ENCODE measurements around the gene CARD10.

Gene CARD10

DNA sequence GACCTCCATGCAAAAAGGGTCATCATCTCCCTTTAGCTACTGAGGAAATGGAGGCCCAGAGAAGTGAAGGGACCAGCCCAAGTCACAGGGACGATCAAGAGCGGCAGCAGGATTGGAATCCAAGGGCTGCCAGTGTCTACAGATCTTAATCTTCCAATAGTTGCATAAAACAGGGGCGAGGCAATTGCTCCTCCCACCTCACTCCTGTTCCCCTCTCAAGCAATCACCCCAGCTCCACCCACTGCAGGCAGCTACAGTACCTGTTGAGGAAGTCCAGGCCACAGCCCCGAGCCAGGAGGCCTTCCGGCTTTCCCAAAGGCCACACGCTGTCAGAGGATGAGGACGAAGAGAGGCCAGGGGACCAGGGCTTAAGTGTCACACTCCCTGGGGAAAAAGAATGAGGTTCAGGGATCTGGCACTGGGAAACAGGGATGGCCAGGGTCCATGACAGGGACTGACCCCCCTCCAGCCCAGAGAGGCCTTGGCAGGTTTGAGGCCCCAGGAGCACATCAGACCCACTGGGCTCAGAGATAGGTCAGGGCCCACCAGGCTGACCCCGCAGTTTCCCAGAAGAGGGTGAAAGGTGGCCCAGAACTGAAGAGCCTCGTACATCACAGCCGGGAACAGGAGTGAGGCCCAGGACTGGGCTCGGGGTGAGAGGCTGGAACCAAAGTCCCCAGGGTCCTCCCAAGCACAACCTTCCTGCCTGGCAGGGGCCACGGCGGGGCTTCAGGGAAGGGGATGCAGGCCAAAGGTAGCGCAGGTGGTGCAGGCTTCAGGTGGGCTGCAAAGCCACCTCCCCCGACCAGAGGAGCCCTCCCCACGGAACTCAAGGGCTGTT, 16.7 kb downstream of the CARD10 start:
- no peak for DNase-seq

DNA sequence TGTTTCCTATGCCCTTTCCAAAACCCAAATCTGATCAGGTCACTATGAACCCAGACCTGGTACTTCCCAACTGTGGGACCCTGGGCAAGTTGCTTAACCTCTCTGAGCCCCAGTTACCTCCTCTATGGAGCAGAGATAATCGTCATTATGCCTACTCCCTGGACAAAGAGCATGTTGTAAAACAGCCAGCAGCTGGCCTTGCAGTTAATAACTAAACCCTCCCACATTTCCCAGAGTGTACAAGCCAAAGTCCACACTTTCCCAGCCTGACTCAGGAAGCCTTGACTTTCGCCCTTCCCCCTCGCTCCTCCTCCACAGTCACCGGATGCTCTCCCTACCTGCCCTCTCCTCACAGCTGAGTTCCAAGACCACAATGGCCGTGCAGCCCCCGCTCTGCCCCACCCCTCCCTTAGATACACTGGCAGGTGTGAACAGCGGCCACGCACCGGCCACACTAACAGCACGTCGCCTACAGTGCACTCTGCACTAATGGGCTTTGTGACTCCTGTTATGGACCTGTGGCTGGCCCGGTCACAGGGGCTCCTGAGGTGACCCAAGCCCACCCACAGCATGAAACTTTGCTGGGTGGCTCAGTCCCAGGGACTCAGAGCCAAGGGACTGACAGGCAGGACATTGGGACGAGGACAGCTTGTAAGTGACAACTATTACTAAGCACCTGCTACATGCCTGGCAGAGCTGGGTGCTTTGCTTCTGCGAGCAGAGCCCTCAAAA, 17.4 kb downstream of the CARD10 start:
- DNase-seq = no peak

DNA sequence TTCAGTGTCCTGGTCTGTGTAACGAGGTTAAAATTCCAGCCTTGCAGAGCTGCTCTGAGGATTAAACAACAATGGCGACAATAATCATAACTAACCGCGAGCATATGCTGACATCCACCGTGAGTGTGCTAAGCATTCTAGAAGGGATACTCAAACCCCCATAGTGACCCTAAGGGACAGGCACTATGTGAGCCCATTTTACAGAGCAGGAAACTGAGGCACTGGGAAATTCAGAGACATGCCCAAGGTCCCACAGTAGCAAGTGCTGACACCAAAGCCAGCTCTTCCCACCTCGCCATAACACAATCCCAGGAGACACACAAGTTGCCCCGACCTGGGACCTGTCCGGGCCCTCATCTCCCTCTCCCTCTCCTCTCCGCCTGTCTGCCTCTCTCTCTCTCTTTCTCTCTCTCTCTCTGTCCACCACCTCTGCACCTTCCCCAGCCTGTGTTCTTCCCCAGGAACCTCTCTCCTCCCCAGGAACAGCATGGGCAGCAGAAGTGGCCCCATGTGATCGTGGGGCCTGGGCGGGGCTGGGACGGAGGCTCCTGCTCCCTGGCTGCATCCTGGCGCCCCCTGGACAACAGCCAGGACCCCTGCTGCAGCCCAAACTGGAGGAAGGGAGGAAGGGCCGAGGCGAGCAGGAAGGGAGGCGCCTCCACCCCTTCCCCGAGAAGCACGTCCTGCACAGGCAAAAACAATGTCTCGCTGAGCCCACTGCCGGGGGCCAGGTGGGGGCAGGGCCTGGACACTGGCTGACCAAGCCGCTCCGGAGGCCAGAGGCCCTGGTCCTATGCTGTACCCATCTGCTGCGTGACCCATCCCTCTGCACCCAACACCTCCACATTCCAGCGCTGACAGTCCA, 18.2 kb downstream of the CARD10 start:
- DNase-seq = no peak

DNA sequence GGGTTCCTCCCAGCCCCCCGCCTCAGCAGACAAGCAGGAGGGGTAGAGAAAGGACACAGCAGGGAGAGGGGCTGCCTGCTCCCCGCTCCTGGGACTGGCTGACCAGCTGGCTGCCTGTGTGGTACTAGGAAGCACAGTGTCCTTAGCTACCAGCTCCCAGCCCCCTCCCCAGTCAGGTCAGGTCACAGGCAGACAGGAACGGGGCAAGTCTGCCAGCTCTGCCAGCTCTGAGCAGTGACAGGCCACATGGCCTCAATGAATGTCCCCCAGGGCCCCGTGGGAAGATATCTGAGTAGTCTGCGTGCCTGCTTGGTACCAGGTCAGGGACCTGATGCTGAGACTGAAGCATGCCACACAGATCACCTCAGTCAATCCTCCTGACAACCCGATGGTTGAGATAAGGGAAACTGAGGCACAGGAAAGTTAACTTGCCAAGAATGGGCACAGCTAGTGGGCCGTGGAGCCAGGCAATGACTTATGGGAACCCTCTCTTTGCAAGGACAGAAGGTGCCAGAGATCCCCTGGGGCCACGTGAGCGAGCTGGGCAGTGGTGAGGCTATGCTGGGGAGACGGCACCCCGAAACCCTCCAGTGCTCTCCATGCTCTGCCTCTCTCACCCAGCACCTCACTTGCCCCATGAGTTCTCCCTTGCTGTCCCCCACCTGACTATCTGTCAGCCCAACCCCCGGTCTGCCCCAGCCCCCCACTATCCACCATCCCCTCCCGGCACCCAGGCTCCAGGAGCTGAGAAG, 19.2 kb downstream of the CARD10 start:
- DNase-seq = no peak

DNA sequence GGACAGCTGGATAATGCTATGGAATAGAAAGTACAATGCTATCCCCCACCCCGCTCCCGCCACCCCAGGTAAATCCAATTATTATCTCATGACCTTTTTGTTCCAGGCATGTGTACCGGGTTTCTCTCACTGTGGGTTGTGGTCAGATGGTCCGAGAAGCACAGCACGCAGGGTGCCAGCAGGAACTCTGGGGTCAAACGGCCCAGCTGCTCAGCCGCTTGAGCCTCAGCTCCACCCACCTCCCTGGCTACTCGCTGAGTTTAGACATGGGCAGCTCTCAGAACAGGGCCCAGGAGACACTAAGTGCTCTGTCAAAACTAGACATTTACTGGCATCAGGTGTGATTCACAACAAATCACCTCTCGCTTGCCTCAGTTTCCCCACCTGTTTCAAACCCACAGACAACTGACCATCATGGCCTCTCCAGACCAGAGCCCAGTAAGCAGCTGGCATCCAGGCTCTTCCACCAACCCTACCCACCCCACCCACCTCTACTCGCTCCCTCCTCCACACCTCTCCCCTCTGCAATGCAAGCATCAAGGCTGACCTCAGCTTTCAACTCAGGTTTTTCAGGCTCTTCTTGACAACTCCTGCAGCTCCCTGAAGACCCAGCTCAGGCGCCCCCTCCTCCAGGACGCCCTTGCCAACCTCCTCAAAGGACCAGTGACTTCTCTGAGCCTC, 20.0 kb downstream of the CARD10 start:
- no peak for DNase-seq

DNA sequence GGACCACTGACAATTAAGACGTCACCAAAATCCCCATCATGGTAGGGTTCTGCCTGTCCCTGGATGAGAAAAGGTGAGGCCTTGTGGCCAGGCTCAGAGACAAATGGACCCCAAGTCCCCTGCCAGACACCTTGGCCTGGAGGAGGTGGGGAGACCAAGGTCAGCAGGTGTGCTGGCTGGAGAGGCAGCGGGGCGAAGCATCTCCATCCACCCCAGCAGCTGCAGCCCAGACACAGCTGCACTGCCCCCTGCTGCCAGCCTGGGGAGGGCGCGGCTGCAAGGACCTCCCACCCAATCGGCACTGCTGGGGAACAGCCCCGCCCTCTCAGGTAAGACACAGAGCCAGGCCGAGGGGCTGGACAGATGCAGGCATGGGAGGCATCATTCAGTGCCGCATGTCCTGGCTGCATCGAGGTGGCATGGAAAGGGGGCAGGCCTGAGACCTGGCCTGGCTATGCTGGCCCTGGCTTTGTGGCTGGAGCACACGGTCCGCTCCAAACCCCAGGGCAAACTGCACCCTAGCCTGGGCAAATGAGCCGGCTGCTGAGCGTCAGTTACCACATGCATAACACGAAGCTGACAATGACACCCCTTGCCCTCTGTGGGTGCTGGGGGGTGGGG, 20.8 kb downstream of the CARD10 start:
- DNase-seq = peak; percentile 57

- DNase-seq = no peak
Observed at GRCh38 chr22:37497062-37497599, 22.1 kb downstream of the CARD10 start.

GRCh38 chr22:37496651-37497050, 22.6 kb downstream of the CARD10 start:
- no peak for DNase-seq

DNA sequence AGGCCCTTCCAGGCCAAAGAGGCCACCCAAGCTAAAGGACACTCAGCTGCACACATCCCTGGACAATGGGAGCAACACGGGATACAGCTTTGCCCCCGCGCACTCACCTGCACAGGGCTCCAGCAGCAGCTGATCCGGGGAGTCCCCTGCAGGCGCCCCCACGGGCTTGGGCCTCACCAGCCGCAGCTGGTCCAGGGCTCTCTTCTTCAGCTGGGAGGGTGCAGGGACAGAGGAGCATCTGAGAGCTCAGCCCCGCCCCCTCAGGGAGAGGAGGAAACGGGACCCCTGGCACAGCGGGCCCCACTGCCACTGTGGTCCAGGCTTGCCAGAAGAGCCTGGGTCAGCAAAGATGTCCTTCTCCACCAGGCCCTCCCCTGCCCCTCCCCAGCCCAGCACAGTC, 25.2 kb downstream of the CARD10 start:
- DNase-seq = no peak

DNA sequence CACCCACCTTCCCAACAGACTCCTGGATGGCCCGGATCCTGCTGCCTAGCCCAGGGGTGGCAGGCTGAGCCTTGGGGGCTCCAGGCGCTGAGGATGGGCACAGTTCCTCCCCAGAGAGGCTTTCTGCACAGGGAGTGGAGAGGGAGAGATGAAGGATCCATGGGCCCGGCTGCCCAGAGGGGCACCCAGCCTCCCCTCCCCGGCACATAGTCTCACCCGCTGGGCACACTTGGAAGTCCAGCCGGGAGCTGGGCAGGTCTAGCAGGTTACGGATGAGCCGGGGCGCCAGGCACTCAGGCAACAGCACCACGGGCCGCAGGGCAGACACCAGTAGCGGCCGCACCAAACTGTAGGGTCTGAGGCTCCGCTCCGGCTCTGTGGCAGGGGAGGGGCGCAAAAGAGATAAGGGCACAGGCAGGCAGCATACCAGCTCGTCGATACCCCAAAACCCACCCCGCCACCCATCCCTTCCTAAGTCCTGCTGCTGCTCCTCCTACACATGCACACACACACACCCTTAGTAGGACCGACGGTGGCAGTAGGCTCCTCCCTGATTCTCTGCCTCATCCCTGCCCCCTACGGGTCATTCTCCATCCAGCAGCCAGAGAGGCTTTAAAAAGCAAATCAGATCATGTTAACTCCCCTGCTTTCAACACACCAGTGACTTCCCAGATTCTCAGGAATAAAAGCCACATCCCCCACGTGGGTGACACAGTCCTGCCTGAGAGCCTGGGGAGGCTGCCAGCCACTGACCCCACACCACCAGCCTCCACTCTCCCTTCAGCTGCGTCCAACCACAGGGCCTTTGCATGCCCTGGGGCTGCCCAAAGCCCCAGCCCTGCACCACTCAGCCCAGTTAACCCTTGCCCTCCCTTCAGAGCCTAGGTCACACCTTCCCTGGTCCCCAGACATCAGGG, 26.5 kb downstream of the CARD10 start:
- peak; percentile 31 for DNase-seq

DNA sequence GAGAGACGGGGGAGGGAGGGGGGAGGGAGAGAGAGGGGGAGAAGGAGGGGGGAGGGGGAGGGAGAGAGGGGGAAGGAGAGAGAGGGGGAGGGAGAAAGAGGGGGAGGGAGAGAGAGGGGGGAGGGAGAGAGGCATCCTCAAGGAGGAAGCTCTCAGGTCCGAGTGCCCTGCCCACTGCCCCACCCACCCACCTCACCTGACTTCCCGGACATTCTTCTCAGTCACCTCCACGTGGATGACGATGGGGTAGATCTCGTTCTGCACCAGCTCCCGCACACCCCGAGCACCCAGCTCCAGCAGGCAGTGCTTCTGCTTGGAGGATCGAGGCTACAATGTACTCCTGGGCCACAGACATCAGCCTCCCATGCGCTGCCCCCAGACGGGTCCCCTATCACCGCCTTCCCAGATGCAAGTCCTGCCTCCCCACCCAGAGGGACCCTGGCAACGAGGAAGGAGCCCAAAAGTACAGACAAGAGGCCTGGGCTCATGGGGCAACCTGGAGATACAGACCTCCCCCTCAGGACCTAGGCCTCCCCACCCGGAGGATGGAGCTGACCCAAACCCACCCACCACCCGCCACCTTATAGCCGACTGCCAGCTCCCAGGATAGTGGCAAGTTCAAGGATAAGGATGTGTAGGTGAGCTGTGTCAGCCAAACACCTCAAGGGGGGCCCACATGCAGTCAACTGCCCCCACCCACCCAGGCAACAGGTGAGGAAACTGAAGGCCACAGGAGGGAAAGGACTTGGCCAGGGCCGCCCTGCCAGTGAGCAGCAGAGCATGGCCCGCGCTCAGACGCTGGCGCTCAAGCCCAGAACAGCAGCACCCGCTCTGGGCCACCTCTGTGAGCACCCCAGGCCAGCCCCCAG, 27.4 kb downstream of the CARD10 start:
- DNase-seq = no peak

DNA sequence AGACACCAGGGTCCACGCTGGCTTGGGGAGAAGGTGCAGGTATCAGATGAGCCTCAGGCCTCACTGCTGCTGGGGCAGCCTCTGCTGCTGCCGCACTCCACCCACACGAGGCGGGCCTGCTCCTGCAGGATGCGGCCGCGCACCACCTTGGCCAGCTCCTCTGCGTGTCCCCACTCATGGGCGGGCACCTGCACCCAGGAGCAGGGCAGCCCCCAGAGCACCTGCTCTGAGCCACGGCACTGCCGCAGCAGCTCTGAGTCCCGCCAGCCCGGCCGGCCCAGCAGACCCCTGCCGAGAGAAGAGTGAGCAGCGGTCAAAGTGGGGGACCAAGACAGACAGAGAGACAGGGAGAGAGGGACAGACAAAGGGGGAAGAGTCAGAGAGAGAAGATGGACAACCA, 28.1 kb downstream of the CARD10 start:
- DNase-seq = no peak

DNA sequence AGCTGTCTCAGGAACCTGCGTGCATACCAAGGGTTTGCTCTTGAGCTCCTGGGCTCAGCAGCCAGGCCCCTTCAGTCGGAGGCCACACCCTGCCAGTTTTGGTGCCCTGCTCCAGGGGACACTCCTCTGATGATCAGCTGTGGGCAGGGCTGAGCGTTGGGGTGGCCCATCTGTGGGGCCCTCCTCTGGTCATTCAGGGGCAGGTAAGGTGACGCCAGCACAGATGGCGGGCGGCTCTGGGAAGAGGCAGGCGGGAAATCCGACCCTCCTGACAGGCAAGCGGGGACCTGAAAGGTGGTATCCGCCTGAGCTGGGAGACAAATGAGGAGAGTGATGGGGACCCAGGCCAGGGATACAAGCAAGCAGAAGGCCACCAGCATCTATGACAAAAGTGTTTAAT, 29.2 kb downstream of the CARD10 start:
- no peak for DNase-seq

DNA sequence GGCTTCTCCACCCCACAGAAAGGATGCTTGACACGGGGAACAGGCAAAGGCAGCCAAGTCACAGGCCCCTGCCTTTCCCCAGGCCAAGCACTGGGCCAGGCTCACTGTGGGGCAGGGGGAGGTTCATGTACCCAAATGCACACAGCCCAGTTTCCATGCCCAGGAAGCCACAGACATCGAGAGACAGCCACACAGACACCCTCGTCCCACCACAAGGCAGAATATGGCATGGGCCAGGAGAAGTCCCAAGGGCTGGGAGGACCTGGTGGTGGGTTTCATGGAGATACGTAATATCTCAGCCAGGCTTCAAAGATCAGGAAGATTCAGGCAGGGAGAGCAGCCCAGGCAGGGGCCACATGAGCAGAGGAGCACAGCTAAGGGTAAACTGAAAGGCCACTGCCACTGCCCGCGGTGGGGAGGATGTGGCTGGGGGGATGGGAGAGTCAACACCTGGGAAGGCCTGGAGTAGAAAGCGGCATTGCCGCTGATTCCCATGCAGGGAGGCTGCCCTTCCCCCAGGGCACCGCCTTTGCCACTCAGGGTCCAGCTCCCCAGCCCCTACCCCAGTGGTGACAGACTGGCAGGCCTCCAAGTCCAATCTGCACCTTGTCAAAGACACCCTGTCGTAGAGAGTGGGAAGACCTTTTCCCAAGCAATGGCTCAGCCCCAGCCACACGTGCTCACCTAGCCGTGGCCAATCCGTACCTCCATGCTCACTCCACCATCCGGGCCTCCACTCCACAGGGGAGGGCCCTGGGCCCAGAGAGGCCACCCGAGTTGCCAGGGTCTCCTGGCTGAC, 30.7 kb downstream of the CARD10 start:
- no peak for DNase-seq

- no peak for DNase-seq
Observed at GRCh38 chr22:37487571-37487970, 31.6 kb downstream of the CARD10 start.

- no peak for DNase-seq
Observed at GRCh38 chr22:37487129-37487528, 32.1 kb downstream of the CARD10 start.

DNA sequence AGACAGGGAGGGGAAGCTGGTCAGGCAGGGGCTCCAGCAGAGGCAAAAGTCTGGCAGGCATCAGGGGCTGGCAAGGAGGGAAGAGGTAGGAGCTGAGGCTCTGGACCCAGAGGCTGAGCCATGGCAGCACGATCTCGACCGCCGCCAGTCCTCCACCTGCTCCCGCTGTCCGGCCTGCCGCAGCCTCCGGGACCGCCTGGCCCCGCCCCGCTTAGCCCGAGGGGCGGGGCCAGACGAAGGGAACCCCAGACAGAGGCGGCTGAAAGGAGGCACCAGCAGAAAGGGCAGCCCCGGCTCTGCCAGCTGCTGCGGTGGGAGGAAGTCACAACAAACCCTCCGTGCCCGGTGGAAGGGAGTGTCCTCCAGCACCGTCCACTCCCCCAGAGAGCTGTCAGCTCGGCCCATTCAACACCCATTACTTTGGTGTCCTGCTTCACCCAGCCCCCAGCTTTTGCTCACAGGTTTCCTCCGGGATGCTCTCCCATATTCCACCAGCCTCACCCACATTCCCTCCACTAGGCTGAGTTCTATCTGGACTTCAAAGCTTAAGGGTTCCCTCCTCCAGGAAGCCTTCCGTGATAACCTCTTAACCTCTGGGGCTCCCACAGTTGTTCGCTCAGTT, 32.9 kb downstream of the CARD10 start, which contains the start of gene MFNG:
MFNG (minus strand) TSS at position 161 of the 622 bp plus-strand sequence. CDS start 207 bp downstream, outside the sequence.
- peak; percentile 59 for DNase-seq

Data from activated CD4-positive, alpha-beta T cell treated with anti-CD3 and anti-CD28 coated beads for 1 hour (primary cell).